OCI-LY1 (cell line): ENCODE results near the gene TXNDC11.

ENCODE experiments used
- H2AFZ ChIP-seq: fragments of 200-600 bp; sonication (generic), shearing (Covaris generic); 2 replicates; pipeline ENCODE4 v1.6.0; 2014; ENCODE audit warnings: antibody characterized with exemption, mild to moderate bottlenecking, low read length
- H3F3A ChIP-seq: fragments of 200-600 bp; sonication (generic), shearing (Covaris generic); 2 replicates; pipeline ENCODE4 v1.6.0; 2014; ENCODE audit warnings: mild to moderate bottlenecking, antibody characterized with exemption, low read length, moderate library complexity; ENCODE audit not compliant: insufficient read depth
- H3K27ac ChIP-seq: fragments of 200-600 bp; sonication (generic); 2 replicates; pipeline ENCODE4 v1.5.1; 2014; ENCODE audit warnings: low read length, mixed run types, mild to moderate bottlenecking, low read depth; ENCODE audit not compliant: poor library complexity, severe bottlenecking
- H3K27me3 ChIP-seq: fragments of 200-600 bp; sonication (generic); 2 replicates; pipeline ENCODE4 v1.6.0; 2014; ENCODE audit warnings: antibody characterized with exemption, mild to moderate bottlenecking, low read length, moderate library complexity; ENCODE audit not compliant: insufficient read depth
- H3K36me3 ChIP-seq: fragments of 200-600 bp; sonication (generic); 2 replicates; pipeline ENCODE4 v1.6.1; 2014; ENCODE audit warnings: mild to moderate bottlenecking, antibody characterized with exemption, low read length, moderate library complexity, mixed read lengths; ENCODE audit not compliant: insufficient read depth
- H3K4me1 ChIP-seq: fragments of 200-600 bp; sonication (generic); 2 replicates; pipeline ENCODE4 v1.5.1; 2014; ENCODE audit warnings: mild to moderate bottlenecking, low read length, moderate library complexity; ENCODE audit not compliant: insufficient read depth, severe bottlenecking
- H3K4me2 ChIP-seq: fragments of 200-600 bp; sonication (generic), shearing (Covaris generic); 2 replicates; pipeline ENCODE4 v1.6.1; 2014; ENCODE audit warnings: low read length
- H3K4me3 ChIP-seq: fragments of 200-600 bp; sonication (generic); 2 replicates; pipeline ENCODE4 v1.5.1; 2014; ENCODE audit warnings: low read length, low read depth, mild to moderate bottlenecking, mixed read lengths; ENCODE audit not compliant: poor library complexity, severe bottlenecking
- H3K79me2 ChIP-seq: fragments of 200-600 bp; shearing (Covaris generic); 2 replicates; pipeline ENCODE4 v1.6.1; 2016; ENCODE audit warnings: mixed run types, low read length, mixed read lengths; ENCODE audit not compliant: insufficient read depth
- H3K9ac ChIP-seq: fragments of 200-600 bp; sonication (generic), shearing (Covaris generic); 2 replicates; pipeline ENCODE4 v1.6.1; 2014; ENCODE audit warnings: mild to moderate bottlenecking, low read length, mixed read lengths
- H3K9me2 ChIP-seq: fragments of 200-600 bp; sonication (generic), shearing (Covaris generic); 2 replicates; pipeline ENCODE4 v1.6.1; 2014; ENCODE audit warnings: low read depth, mild to moderate bottlenecking, low read length, mixed read lengths
- H3K9me3 ChIP-seq: fragments of 200-600 bp; shearing (Covaris generic); 2 replicates; pipeline ENCODE4 v1.6.1; 2014; ENCODE audit warnings: low read length, mixed read lengths
- H4K20me1 ChIP-seq: fragments of 200-600 bp; sonication (generic), shearing (Covaris generic); 2 replicates; pipeline ENCODE4 v1.6.0; 2016; ENCODE audit warnings: mild to moderate bottlenecking, low read length; ENCODE audit not compliant: insufficient read depth
- EZH2 ChIP-seq: fragments of 200-600 bp; sonication (generic), shearing (Covaris generic); IDR thresholded peaks from 2 replicates; pipeline ENCODE4 v1.8.0; 2017; ENCODE audit warnings: borderline replicate concordance, mixed run types, mild to moderate bottlenecking, antibody characterized with exemption, low read length, moderate library complexity, mixed read lengths
- TF ChIP-seq, protein P1 (sequence below): fragments of 200-600 bp; sonication (generic), shearing (Covaris generic); IDR thresholded peaks from 2 replicates; pipeline ENCODE4 v1.5.1; 2017; ENCODE audit warnings: mild to moderate bottlenecking, antibody characterized with exemption, low read length, moderate library complexity, mixed read lengths

TXNDC11 gene

GRCh38 chr16:11700264-11701029 lies 42.2 kb downstream of the TXNDC11 start:
- Histone ChIP-seq H3K27me3 (no peaks in the 10 kb centered on the region), H3K4me1 (no peaks in the 10 kb centered on the region), H3K9me3 (no peaks in the 10 kb centered on the region), H2AFZ (no peak overlapping the region), H3K4me2 (no peak overlapping the region), H3F3A (no peaks in the 10 kb centered on the region), H3K9ac (no peak overlapping the region), H4K20me1 (no peaks in the 10 kb centered on the region), H3K4me3 (no peak overlapping the region), H3K36me3 (peaks cover 76% of the 10 kb centered on the region), H3K27ac (no peak overlapping the region), H3K79me2 (no peaks in the 10 kb centered on the region), H3K9me2 (no peaks in the 10 kb centered on the region)
- TF ChIP-seq EZH2 = no peak
- TF ChIP-seq, protein P1, sequence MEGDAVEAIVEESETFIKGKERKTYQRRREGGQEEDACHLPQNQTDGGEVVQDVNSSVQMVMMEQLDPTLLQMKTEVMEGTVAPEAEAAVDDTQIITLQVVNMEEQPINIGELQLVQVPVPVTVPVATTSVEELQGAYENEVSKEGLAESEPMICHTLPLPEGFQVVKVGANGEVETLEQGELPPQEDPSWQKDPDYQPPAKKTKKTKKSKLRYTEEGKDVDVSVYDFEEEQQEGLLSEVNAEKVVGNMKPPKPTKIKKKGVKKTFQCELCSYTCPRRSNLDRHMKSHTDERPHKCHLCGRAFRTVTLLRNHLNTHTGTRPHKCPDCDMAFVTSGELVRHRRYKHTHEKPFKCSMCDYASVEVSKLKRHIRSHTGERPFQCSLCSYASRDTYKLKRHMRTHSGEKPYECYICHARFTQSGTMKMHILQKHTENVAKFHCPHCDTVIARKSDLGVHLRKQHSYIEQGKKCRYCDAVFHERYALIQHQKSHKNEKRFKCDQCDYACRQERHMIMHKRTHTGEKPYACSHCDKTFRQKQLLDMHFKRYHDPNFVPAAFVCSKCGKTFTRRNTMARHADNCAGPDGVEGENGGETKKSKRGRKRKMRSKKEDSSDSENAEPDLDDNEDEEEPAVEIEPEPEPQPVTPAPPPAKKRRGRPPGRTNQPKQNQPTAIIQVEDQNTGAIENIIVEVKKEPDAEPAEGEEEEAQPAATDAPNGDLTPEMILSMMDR = no peak

DNA sequence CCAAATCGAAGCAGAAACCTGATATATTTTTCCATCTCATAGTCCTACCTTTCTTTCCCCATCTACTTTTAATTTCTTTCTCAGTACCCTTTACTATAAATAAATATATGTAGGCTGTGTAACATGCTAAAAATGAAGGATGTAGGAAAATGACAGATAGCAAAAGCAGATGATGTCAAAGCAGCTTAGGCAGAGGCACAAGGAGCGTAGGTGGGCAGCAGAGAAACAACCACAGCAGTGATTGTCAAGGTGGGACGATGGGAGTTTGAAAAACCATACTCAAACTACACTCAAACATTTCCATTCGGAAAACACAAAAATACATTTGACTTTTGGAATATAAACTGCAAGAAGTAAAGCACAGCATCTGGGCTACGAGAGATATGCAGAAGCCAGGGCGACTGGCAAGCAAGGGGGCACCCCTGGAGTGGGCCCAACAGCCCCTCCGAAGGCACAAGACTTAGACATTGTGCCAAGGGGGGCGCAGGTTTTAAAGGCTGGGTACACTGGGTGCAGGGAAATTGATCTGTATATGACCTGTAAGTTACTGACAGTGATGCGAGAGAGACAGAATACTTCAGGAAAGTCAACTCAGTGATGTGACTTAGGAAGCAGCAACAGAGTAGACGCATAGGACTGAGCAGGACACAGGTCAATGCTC lies 43.3 kb downstream of the TXNDC11 start:
- Histone ChIP-seq H3K27me3 (no peaks in the 10 kb centered on the region), H2AFZ (no peak overlapping the region), H4K20me1 (no peaks in the 10 kb centered on the region), H3K4me3 (no peak overlapping the region), H3F3A (no peaks in the 10 kb centered on the region), H3K9me2 (no peaks in the 10 kb centered on the region), H3K27ac (no peak overlapping the region), H3K4me2 (no peak overlapping the region), H3K4me1 (no peaks in the 10 kb centered on the region), H3K36me3 (peaks cover 86% of the 10 kb centered on the region), H3K79me2 (no peaks in the 10 kb centered on the region), H3K9me3 (no peaks in the 10 kb centered on the region), H3K9ac (no peak overlapping the region)
- TF ChIP-seq EZH2 = no peak
- TF ChIP-seq, protein P1 = no peak

- no peak overlapping the region for H2AFZ ChIP-seq
- H3K27ac ChIP-seq = no peak overlapping the region
- no peak overlapping the region for H3K4me3 ChIP-seq
- no peak overlapping the region for H3K9ac ChIP-seq
- H3K4me2 ChIP-seq = no peak overlapping the region
- TF ChIP-seq, protein P1 = no peak
- TF ChIP-seq EZH2 = no peak
- H3F3A ChIP-seq = no peaks in the 10 kb centered on the region
- H3K27me3 ChIP-seq = no peaks in the 10 kb centered on the region
- H3K4me1 ChIP-seq = no peaks in the 10 kb centered on the region
- H3K9me3 ChIP-seq = no peaks in the 10 kb centered on the region
- H3K9me2 ChIP-seq = no peaks in the 10 kb centered on the region
- H4K20me1 ChIP-seq = no peaks in the 10 kb centered on the region
- H3K36me3 ChIP-seq = peaks cover 82% of the 10 kb centered on the region
- no peaks in the 10 kb centered on the region for H3K79me2 ChIP-seq
These were observed 44.4 kb downstream of the TXNDC11 start for GRCh38 chr16:11698271-11698689.
